SK-N-SH (cell line): ENCODE data around the gene SAT1. TPM values are rescaled to one million over a fixed set of nuclear protein-coding genes. Genes with fewer than 3 reads are reported as not detected.

Source experiments
- CTCF ChIA-PET: fragments of 300-600, 350-600 bp; formaldehyde crosslinking; extraction: SDS; loops from one replicate; lab custom pipeline; 2021; lab: Yijun Ruan, JAX
- POLR2A ChIA-PET: fragments of 350-600 bp; sonication (Branson Sonifier 250); formaldehyde crosslinking; extraction: SDS; loops from one replicate; lab custom pipeline; 2020; ENCODE audit warnings: antibody characterized with exemption, inconsistent platforms; lab: Yijun Ruan, JAX
- DNase-seq: peaks from one replicate; pipeline ENCODE4 v3.0.0; 2012
- H2AFZ ChIP-seq: fragments of 200-600 bp; sonication (generic); 2 replicates; pipeline ENCODE4 v1.8.1; 2016; ENCODE audit warnings: antibody characterized with exemption, mild to moderate bottlenecking, low read depth
- H3F3A ChIP-seq: fragments of 200-600 bp; sonication (generic); replicated peaks from 2 replicates; pipeline ENCODE3; 2016; ENCODE audit warnings: antibody characterized with exemption, mild to moderate bottlenecking; ENCODE audit not compliant: insufficient read depth
- H3K27ac ChIP-seq, 2 experiments: fragments of 200-500 bp in 1 of 2; fragments of 200-600 bp in 1 of 2; sonication (Bioruptor generic) in 1 of 2; sonication (generic), shearing (Covaris generic) in 1 of 2; 2 replicates each; pipeline versions ENCODE4 v1.5.1 to v1.6.1; 2014 to 2016; ENCODE audit warnings: low read depth in 2 of 2, inconsistent platforms in 1 of 2, low read length in 1 of 2, mild to moderate bottlenecking in 1 of 2, mixed read lengths in 1 of 2
- H3K27me3 ChIP-seq: fragments of 200-600 bp; sonication (generic), shearing (Covaris generic); 2 replicates; pipeline ENCODE4 v1.6.1; 2016; ENCODE audit warnings: mixed run types; ENCODE audit not compliant: insufficient read depth
- H3K36me3 ChIP-seq, 2 experiments: fragments of 200-500 bp in 1 of 2; fragments of 200-600 bp in 1 of 2; sonication (Bioruptor generic) in 1 of 2; sonication (generic) in 1 of 2; replicated peaks in 1 of 2; 2 replicates each; pipeline versions ENCODE3 to v1.5.1; 2014 to 2016; ENCODE audit warnings: low read length in 1 of 2, mild to moderate bottlenecking in 1 of 2; ENCODE audit not compliant: insufficient read depth in 2 of 2, control insufficient read depth in 1 of 2
- H3K4me1 ChIP-seq, 2 experiments: fragments of 200-500 bp in 1 of 2; fragments of 200-600 bp in 1 of 2; sonication (Bioruptor generic) in 1 of 2; sonication (generic), shearing (Covaris generic) in 1 of 2; 2 replicates each; pipeline versions ENCODE4 v1.5.1 to v1.6.1; 2014 to 2016; ENCODE audit warnings: low read depth in 1 of 2, low read length in 1 of 2, mixed run types in 1 of 2; ENCODE audit not compliant: insufficient read depth in 2 of 2, control insufficient read depth in 1 of 2
- H3K4me2 ChIP-seq: fragments of 200-600 bp; sonication (generic), shearing (Covaris generic); 2 replicates; pipeline ENCODE4 v1.6.1; 2017; ENCODE audit warnings: mixed run types
- H3K4me3 ChIP-seq, 2 experiments: fragments of 200-500 bp in 1 of 2; fragments of 200-600 bp in 1 of 2; sonication (Bioruptor generic) in 1 of 2; sonication (generic), shearing (Covaris generic) in 1 of 2; 2 replicates each; pipeline versions ENCODE4 v1.5.1 to v1.8.1; 2014 to 2016; ENCODE audit warnings: low read depth in 2 of 2, inconsistent platforms in 1 of 2, low read length in 1 of 2, mild to moderate bottlenecking in 1 of 2, mixed read lengths in 1 of 2, moderate library complexity in 1 of 2
- H3K79me2 ChIP-seq: fragments of 200-600 bp; sonication (generic); 2 replicates; pipeline ENCODE4 v1.8.1; 2017; ENCODE audit warnings: mild to moderate bottlenecking; ENCODE audit not compliant: insufficient read depth
- H3K9ac ChIP-seq: fragments of 200-600 bp; sonication (generic); 2 replicates; pipeline ENCODE4 v1.6.1; 2017; ENCODE audit warnings: mixed run types
- H3K9me2 ChIP-seq: fragments of 200-600 bp; sonication (generic); 2 replicates; pipeline ENCODE4 v1.6.1; 2017; ENCODE audit warnings: mixed run types
- H3K9me3 ChIP-seq: fragments of 200-600 bp; sonication (generic); 2 replicates; pipeline ENCODE4 v1.6.1; 2017; ENCODE audit warnings: mixed run types, mild to moderate bottlenecking, moderate library complexity
- H4K20me1 ChIP-seq: fragments of 200-600 bp; sonication (generic); 2 replicates; pipeline ENCODE4 v1.6.1; 2017; ENCODE audit warnings: mild to moderate bottlenecking, mixed run types; ENCODE audit not compliant: insufficient read depth
- ELF1 ChIP-seq: IDR thresholded peaks from 2 replicates; pipeline ENCODE4 v1.4.0; 2012
- FOSL2 ChIP-seq: IDR thresholded peaks from 2 replicates; pipeline ENCODE4 v1.4.0; 2012; ENCODE audit warnings: low read depth, mild to moderate bottlenecking, moderate library complexity, borderline replicate concordance
- GABPA ChIP-seq: IDR thresholded peaks from 2 replicates; pipeline ENCODE4 v1.4.0; 2012; ENCODE audit warnings: low read depth, mild to moderate bottlenecking
- GATA2 ChIP-seq: sonication (generic); formaldehyde crosslinking; IDR thresholded peaks from 2 replicates; pipeline ENCODE4 v1.5.0; 2020; ENCODE audit warnings: mild to moderate bottlenecking, missing genetic modification reagents
- MXI1 ChIP-seq: IDR thresholded peaks from 2 replicates; pipeline ENCODE4 v1.6.1; 2012; ENCODE audit warnings: mild to moderate bottlenecking, low read depth, low read length, improper control_type of control experiment
- NRF1 ChIP-seq: IDR thresholded peaks from 2 replicates; pipeline ENCODE4 v1.6.1; 2012; ENCODE audit warnings: low read depth, mild to moderate bottlenecking, low read length
- PBX3 ChIP-seq: IDR thresholded peaks from 2 replicates; pipeline ENCODE4; 2012
- RAD21 ChIP-seq: IDR thresholded peaks from 2 replicates; pipeline ENCODE4 v1.6.1; 2012; ENCODE audit warnings: mild to moderate bottlenecking, low read length
- RCOR1 ChIP-seq: fragments of 150-350 bp; IDR thresholded peaks from 2 replicates; pipeline ENCODE4 v1.6.1; 2017; ENCODE audit warnings: antibody characterized with exemption, low read length
- TCF12 ChIP-seq: IDR thresholded peaks from 2 replicates; pipeline ENCODE4 v1.4.0; 2012
- USF2 ChIP-seq: fragments of 150-350 bp; IDR thresholded peaks from 2 replicates; pipeline ENCODE4 v1.6.1; 2017; ENCODE audit warnings: antibody characterized with exemption, low read length, low read depth, borderline replicate concordance
- WGBS: methylation state at CpG from one replicate; pipeline ENCODE4 v1.1.6; 2017; ENCODE audit warnings: low lambda C conversion rate; 5-methylcytosine and 5-hydroxymethylcytosine counted together
- polyA plus RNA-seq, 3 experiments: library from polyadenylated mRNA; depleted of rRNA; stranded (reverse); fragments of >200 nt; gene quantifications; 2 replicates each; pipeline ENCODE4 v1.2.3, GENCODE V29; 2012
- TF ChIP-seq, protein P1 (sequence below): fragments of 200-600 bp; sonication (generic); IDR thresholded peaks from 2 replicates; pipeline ENCODE4 v1.6.1; 2017; ENCODE audit warnings: antibody characterized with exemption, mild to moderate bottlenecking, moderate library complexity
- TF ChIP-seq, protein P2 (sequence below): IDR thresholded peaks from 2 replicates; pipeline ENCODE4 v1.4.0; 2012; ENCODE audit warnings: low read depth, borderline replicate concordance

Gene SAT1
- polyA plus RNA-seq, 1 of the 3 experiments (the other 2 are of a cell fraction) = 131 TPM

GRCh38 chrX:23789386-23790154 is 6.6 kb downstream of the SAT1 start:
- 51% methylated on average over 8 of the region's 8 CpGs for WGBS
- 0 out of 2 replicates have a peak, but pooled peaks cover 5% of the 10 kb centered on the region for H4K20me1 ChIP-seq
- H3F3A ChIP-seq = peaks cover 8% of the 10 kb centered on the region
- ChIA-PET POLR2A (no interaction called here), CTCF (interaction anchor here (1.0 to 2.1 kb wide), 2 partner anchors 112 to 113 kb away, joined by 6 to 10 read pairs; no protein-coding TSS in a partner anchor)
- H3K4me3 ChIP-seq = no peak overlapping the region
- H3K36me3 ChIP-seq = peaks cover 0 to 10% of the 10 kb centered on the region in 2 experiments
- no peak for DNase-seq
- H3K9me2 ChIP-seq = no peaks in the 10 kb centered on the region
- H3K27ac ChIP-seq = no peak overlapping the region
- peaks cover 2% of the 10 kb centered on the region; the same call in 1 of the 2 replicates for H3K79me2 ChIP-seq
- H3K9ac ChIP-seq = no peak overlapping the region
- H3K9me3 ChIP-seq = no peaks in the 10 kb centered on the region
- no peak overlapping the region for H2AFZ ChIP-seq
- H3K4me1 ChIP-seq = no peaks in the 10 kb centered on the region
- H3K27me3 ChIP-seq = no peaks in the 10 kb centered on the region; the same call in 1 of the 2 replicates
- TF ChIP-seq USF2 (no peak), RAD21 (no peak), MXI1 (no peak), NRF1 (no peak), RCOR1 (no peak), GABPA (no peak), ELF1 (no peak), GATA2 (CRISPR knock-in tag) (no peak), TCF12 (no peak), FOSL2 (no peak), PBX3 (no peak)
- TF ChIP-seq, protein P1, sequence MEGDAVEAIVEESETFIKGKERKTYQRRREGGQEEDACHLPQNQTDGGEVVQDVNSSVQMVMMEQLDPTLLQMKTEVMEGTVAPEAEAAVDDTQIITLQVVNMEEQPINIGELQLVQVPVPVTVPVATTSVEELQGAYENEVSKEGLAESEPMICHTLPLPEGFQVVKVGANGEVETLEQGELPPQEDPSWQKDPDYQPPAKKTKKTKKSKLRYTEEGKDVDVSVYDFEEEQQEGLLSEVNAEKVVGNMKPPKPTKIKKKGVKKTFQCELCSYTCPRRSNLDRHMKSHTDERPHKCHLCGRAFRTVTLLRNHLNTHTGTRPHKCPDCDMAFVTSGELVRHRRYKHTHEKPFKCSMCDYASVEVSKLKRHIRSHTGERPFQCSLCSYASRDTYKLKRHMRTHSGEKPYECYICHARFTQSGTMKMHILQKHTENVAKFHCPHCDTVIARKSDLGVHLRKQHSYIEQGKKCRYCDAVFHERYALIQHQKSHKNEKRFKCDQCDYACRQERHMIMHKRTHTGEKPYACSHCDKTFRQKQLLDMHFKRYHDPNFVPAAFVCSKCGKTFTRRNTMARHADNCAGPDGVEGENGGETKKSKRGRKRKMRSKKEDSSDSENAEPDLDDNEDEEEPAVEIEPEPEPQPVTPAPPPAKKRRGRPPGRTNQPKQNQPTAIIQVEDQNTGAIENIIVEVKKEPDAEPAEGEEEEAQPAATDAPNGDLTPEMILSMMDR = no peak
- TF ChIP-seq, protein P2, sequence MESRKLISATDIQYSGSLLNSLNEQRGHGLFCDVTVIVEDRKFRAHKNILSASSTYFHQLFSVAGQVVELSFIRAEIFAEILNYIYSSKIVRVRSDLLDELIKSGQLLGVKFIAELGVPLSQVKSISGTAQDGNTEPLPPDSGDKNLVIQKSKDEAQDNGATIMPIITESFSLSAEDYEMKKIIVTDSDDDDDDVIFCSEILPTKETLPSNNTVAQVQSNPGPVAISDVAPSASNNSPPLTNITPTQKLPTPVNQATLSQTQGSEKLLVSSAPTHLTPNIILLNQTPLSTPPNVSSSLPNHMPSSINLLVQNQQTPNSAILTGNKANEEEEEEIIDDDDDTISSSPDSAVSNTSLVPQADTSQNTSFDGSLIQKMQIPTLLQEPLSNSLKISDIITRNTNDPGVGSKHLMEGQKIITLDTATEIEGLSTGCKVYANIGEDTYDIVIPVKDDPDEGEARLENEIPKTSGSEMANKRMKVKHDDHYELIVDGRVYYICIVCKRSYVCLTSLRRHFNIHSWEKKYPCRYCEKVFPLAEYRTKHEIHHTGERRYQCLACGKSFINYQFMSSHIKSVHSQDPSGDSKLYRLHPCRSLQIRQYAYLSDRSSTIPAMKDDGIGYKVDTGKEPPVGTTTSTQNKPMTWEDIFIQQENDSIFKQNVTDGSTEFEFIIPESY = no peak
- no peak overlapping the region for H3K4me2 ChIP-seq
